OCI-LY1 (cell line): Measurements from ENCODE around the gene NAA20.

Source experiments
- H2AFZ ChIP-seq: fragments of 200-600 bp; sonication (generic), shearing (Covaris generic); 2 replicates; pipeline ENCODE4 v1.6.0; 2014; ENCODE audit warnings: antibody characterized with exemption, mild to moderate bottlenecking, low read length
- H3F3A ChIP-seq: fragments of 200-600 bp; sonication (generic), shearing (Covaris generic); 2 replicates; pipeline ENCODE4 v1.6.0; 2014; ENCODE audit warnings: mild to moderate bottlenecking, antibody characterized with exemption, low read length, moderate library complexity; ENCODE audit not compliant: insufficient read depth
- H3K27ac ChIP-seq: fragments of 200-600 bp; sonication (generic); 2 replicates; pipeline ENCODE4 v1.5.1; 2014; ENCODE audit warnings: low read length, mixed run types, mild to moderate bottlenecking, low read depth; ENCODE audit not compliant: poor library complexity, severe bottlenecking
- H3K27me3 ChIP-seq: fragments of 200-600 bp; sonication (generic); 2 replicates; pipeline ENCODE4 v1.6.0; 2014; ENCODE audit warnings: antibody characterized with exemption, mild to moderate bottlenecking, low read length, moderate library complexity; ENCODE audit not compliant: insufficient read depth
- H3K36me3 ChIP-seq: fragments of 200-600 bp; sonication (generic); 2 replicates; pipeline ENCODE4 v1.6.1; 2014; ENCODE audit warnings: mild to moderate bottlenecking, antibody characterized with exemption, low read length, moderate library complexity, mixed read lengths; ENCODE audit not compliant: insufficient read depth
- H3K4me1 ChIP-seq: fragments of 200-600 bp; sonication (generic); 2 replicates; pipeline ENCODE4 v1.5.1; 2014; ENCODE audit warnings: mild to moderate bottlenecking, low read length, moderate library complexity; ENCODE audit not compliant: insufficient read depth, severe bottlenecking
- H3K4me2 ChIP-seq: fragments of 200-600 bp; sonication (generic), shearing (Covaris generic); 2 replicates; pipeline ENCODE4 v1.6.1; 2014; ENCODE audit warnings: low read length
- H3K4me3 ChIP-seq: fragments of 200-600 bp; sonication (generic); 2 replicates; pipeline ENCODE4 v1.5.1; 2014; ENCODE audit warnings: low read length, low read depth, mild to moderate bottlenecking, mixed read lengths; ENCODE audit not compliant: poor library complexity, severe bottlenecking
- H3K79me2 ChIP-seq: fragments of 200-600 bp; shearing (Covaris generic); 2 replicates; pipeline ENCODE4 v1.6.1; 2016; ENCODE audit warnings: mixed run types, low read length, mixed read lengths; ENCODE audit not compliant: insufficient read depth
- H3K9ac ChIP-seq: fragments of 200-600 bp; sonication (generic), shearing (Covaris generic); 2 replicates; pipeline ENCODE4 v1.6.1; 2014; ENCODE audit warnings: mild to moderate bottlenecking, low read length, mixed read lengths
- H3K9me2 ChIP-seq: fragments of 200-600 bp; sonication (generic), shearing (Covaris generic); 2 replicates; pipeline ENCODE4 v1.6.1; 2014; ENCODE audit warnings: low read depth, mild to moderate bottlenecking, low read length, mixed read lengths
- H3K9me3 ChIP-seq: fragments of 200-600 bp; shearing (Covaris generic); 2 replicates; pipeline ENCODE4 v1.6.1; 2014; ENCODE audit warnings: low read length, mixed read lengths
- H4K20me1 ChIP-seq: fragments of 200-600 bp; sonication (generic), shearing (Covaris generic); 2 replicates; pipeline ENCODE4 v1.6.0; 2016; ENCODE audit warnings: mild to moderate bottlenecking, low read length; ENCODE audit not compliant: insufficient read depth
- CTCF ChIP-seq: fragments of 200-600 bp; sonication (generic), shearing (Covaris generic); IDR thresholded peaks from 2 replicates; pipeline ENCODE4 v1.5.1; 2017; ENCODE audit warnings: mild to moderate bottlenecking, antibody characterized with exemption, low read length, moderate library complexity, mixed read lengths
- EZH2 ChIP-seq: fragments of 200-600 bp; sonication (generic), shearing (Covaris generic); IDR thresholded peaks from 2 replicates; pipeline ENCODE4 v1.8.0; 2017; ENCODE audit warnings: borderline replicate concordance, mixed run types, mild to moderate bottlenecking, antibody characterized with exemption, low read length, moderate library complexity, mixed read lengths

Gene NAA20

GRCh38 chr20:20034486-20034885 lies 17.3 kb downstream of the NAA20 start:
- Histone ChIP-seq H4K20me1 (no peaks in the 10 kb centered on the region), H3K4me3 (no peak overlapping the region), H3K9me2 (no peaks in the 10 kb centered on the region), H3K79me2 (no peaks in the 10 kb centered on the region), H3K9me3 (no peaks in the 10 kb centered on the region), H2AFZ (no peak overlapping the region), H3K27ac (no peak overlapping the region), H3K27me3 (no peaks in the 10 kb centered on the region), H3K9ac (no peak overlapping the region), H3F3A (no peaks in the 10 kb centered on the region), H3K36me3 (peaks cover 95% of the 10 kb centered on the region), H3K4me2 (no peak overlapping the region), H3K4me1 (no peaks in the 10 kb centered on the region)
- TF ChIP-seq CTCF (no peak), EZH2 (no peak)

GRCh38 chr20:20036756-20037155 lies 19.6 kb downstream of the NAA20 start:
- Histone ChIP-seq H2AFZ (no peak overlapping the region), H3F3A (no peaks in the 10 kb centered on the region), H3K27me3 (no peaks in the 10 kb centered on the region), H3K27ac (no peak overlapping the region), H3K9ac (no peak overlapping the region), H3K4me3 (no peak overlapping the region), H3K9me3 (no peaks in the 10 kb centered on the region), H3K4me2 (no peak overlapping the region), H4K20me1 (no peaks in the 10 kb centered on the region), H3K79me2 (no peaks in the 10 kb centered on the region), H3K4me1 (no peaks in the 10 kb centered on the region), H3K9me2 (no peaks in the 10 kb centered on the region), H3K36me3 (peaks cover 98% of the 10 kb centered on the region)
- no peak for TF ChIP-seq EZH2
- TF ChIP-seq CTCF, result no peak

- H3F3A ChIP-seq, result no peaks in the 10 kb centered on the region
- H3K27ac ChIP-seq, result no peak overlapping the region
- H3K4me2 ChIP-seq, result no peak overlapping the region
- H4K20me1 ChIP-seq, result no peaks in the 10 kb centered on the region
- no peak overlapping the region for H3K4me3 ChIP-seq
- H3K79me2 ChIP-seq, result no peaks in the 10 kb centered on the region
- no peak overlapping the region for H3K9ac ChIP-seq
- no peak overlapping the region for H2AFZ ChIP-seq
- H3K27me3 ChIP-seq, result no peaks in the 10 kb centered on the region
- no peaks in the 10 kb centered on the region for H3K9me2 ChIP-seq
- peaks cover 98% of the 10 kb centered on the region for H3K36me3 ChIP-seq
- TF ChIP-seq CTCF, result no peak
- no peak for TF ChIP-seq EZH2
- no peaks in the 10 kb centered on the region for H3K4me1 ChIP-seq
- no peaks in the 10 kb centered on the region for H3K9me3 ChIP-seq
Observed at GRCh38 chr20:20037960-20038359, 20.8 kb downstream of the NAA20 start.
